AG09309 (cell line): Measurements from ENCODE around the gene LPCAT2.
A peak's percentile ranks its signal among the peaks of the same experiment; 100 is the strongest.

Source experiments
- DNase-seq: peaks from one replicate; pipeline ENCODE4 v3.0.0-alpha.2; 2010; ENCODE audit warnings: low read depth
- H3K4me3 ChIP-seq: 2 replicates; pipeline ENCODE4 v1.5.1; 2011; ENCODE audit warnings: mild to moderate bottlenecking, low read depth, low read length, moderate library complexity; ENCODE audit not compliant: control insufficient read depth
- TF ChIP-seq, protein P1 (sequence below): IDR thresholded peaks from 2 replicates; pipeline ENCODE4 v1.5.1; 2011; ENCODE audit warnings: mild to moderate bottlenecking, low read depth, low read length, inconsistent platforms; ENCODE audit not compliant: insufficient read depth, control insufficient read depth; ENCODE audit errors: missing control alignments

Gene LPCAT2

DNA sequence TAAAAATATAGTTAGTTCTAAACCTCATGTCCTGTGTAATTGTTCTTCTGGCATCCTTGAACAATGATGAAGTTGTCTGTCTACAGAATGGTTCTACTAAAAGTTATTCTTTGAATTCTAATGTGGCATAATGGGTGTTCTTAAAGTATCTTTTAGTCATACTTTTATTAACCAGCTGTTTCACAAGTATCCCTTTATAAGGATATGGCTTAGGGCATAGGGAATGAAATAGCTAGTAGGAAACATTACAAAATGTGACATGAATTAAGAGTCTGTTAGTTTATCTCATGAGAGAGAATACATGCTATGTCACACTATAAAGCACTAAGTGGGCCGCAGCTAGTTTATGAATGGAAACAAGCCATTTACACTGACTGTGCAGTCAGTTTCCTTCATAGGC, 31.3 kb downstream of the LPCAT2 start:
- H3K4me3 ChIP-seq, result no peak overlapping the region
- no peak for DNase-seq
- TF ChIP-seq, protein P1, sequence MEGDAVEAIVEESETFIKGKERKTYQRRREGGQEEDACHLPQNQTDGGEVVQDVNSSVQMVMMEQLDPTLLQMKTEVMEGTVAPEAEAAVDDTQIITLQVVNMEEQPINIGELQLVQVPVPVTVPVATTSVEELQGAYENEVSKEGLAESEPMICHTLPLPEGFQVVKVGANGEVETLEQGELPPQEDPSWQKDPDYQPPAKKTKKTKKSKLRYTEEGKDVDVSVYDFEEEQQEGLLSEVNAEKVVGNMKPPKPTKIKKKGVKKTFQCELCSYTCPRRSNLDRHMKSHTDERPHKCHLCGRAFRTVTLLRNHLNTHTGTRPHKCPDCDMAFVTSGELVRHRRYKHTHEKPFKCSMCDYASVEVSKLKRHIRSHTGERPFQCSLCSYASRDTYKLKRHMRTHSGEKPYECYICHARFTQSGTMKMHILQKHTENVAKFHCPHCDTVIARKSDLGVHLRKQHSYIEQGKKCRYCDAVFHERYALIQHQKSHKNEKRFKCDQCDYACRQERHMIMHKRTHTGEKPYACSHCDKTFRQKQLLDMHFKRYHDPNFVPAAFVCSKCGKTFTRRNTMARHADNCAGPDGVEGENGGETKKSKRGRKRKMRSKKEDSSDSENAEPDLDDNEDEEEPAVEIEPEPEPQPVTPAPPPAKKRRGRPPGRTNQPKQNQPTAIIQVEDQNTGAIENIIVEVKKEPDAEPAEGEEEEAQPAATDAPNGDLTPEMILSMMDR, result no peak

DNA sequence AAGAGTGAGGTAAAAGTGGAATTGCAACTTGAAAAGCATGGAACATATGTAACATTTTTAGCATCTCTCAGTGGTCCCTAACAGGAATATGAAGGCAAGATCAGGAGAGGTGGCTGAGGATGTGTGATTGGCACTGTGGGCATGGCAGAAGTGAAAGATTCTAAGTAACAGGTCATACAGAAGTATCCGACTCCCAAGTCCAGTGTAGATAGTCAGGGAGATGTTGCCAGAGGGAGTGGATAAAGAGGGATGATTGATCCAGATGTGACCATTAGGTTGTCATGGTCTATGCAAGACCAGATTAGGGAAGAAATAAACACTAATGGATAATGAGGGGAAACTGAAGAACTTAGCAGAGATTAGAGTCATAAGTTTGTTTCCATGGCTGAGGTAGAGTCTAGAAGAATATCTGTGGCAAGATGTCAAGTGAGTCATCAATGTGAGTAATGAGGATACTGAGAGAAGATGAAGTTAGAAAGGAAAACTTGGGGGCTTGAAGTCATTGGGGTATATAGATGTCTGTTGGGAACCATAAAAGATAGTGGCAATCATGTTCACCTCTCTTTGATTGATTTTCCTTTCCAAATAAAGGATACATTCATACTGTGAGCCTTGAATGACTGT, 33.7 kb downstream of the LPCAT2 start:
- TF ChIP-seq, protein P1, result no peak
- H3K4me3 ChIP-seq, result no peak overlapping the region
- no peak for DNase-seq

DNA sequence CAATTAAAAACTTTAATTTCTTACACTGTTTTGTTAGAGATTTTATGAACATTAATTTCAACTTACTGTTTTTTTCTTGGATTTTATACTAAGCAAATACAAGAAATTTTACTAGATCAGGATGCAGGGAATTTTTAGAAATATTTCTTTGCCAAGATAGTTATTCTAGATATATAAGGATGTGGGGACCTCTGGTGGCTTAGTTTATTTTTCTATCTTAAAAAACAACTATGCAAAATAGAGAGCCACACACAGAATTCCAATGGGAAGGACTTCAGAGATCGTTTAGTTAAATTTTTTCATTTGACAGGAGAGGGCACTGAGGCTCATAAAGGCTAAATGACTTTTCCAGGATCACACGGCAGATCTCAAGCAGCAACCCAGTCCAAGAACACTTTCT, 34.6 kb downstream of the LPCAT2 start:
- H3K4me3 ChIP-seq, result no peak overlapping the region
- no peak for DNase-seq
- TF ChIP-seq, protein P1, result peak; percentile 26

DNA sequence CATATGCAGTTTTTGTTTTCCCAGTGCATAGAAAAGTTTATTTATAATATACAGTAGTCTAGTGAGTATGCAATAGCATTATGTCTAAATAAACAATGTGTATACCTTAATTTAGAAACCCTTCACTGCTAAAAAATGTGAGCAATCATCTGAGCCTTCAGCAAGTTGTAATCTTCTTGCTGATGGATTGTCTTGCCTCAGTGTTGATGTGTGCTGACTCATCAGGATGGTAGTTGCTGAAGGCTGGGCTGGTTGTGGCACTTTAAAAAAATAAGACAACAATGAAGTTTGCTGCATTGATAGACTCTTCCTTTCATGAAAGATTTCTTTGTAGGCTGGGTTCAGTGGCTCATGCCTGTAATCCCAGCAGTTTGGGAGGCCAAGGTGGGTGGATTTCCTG, 43.7 kb downstream of the LPCAT2 start:
- H3K4me3 ChIP-seq, result no peak overlapping the region
- TF ChIP-seq, protein P1, result no peak
- peak; percentile 60 for DNase-seq

DNA sequence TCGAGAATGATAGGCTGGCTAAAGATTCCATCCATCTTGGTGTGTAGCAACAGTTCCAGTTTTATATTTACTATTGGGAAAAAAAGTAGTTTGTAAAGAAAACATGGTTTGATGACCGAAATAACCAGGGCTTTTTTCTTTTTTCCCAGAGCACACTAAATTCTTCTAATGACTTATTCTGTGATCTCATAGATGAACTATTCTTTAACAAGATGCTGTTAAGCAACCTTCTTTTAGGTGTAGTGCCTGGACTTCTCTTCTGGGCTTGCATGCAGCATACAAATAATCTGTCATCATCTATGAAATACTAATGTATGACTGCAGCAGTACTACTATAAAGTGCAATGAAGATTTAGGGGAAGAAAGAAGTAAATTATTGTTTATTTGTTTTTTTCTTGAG, 46.6 kb downstream of the LPCAT2 start:
- H3K4me3 ChIP-seq, result no peak overlapping the region
- peak; percentile 31 for DNase-seq
- TF ChIP-seq, protein P1, result no peak

DNA sequence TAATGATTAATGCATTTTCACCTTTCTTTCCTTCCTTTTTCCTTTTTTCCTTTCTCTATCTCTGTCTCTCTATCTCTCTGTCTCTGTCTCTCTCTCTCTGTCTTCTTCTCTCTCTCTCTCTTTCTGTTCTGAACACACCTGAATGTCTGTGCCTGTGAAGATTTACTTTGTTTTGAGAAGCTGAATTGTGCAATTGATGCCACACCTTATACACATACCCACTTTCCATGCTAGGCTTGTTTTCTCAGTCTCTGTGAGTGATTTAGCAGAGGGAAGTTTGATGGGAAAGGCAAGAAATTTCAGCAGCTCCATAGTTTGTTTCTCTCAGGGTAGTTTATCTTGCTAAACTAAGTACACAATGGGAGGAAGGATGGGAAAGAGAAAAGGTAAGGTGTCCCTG, 48.3 kb downstream of the LPCAT2 start:
- H3K4me3 ChIP-seq, result no peak overlapping the region
- TF ChIP-seq, protein P1, result no peak
- no peak for DNase-seq

DNA sequence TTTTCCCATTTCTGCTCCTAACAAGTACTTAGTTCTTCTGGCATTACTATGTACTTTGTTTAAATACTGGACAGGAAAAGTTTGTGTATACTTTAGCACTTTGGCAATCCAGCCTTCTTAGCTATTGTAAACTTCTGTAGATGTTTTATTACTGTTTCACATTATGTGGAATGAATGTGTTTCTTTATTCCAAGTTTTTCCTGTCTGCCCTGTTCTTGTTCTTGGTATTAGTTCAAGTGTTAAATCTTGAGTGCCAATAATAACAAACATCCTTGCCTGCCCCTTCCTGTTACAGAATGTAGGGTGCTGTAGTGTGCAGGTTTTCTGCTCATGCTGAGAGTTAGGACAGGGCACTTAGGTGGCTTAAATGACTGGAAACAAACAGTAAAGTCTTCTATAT, 50.4 kb downstream of the LPCAT2 start:
- DNase-seq, result no peak
- no peak overlapping the region for H3K4me3 ChIP-seq
- TF ChIP-seq, protein P1, result no peak
